ENCODE results near the gene NAIF1.
"Not testable (repeated sequence)": the region's sequence is repeated elsewhere in the genome, so short reads cannot be mapped to it uniquely, and the experiment has no call there.

NAIF1 gene

GRCh38 chr9:128062279-128062678 is 4.8 kb downstream of the NAIF1 start:
- DNase-seq (ENCODE audit: low read depth, low spot score): no peak

- DNase-seq (ENCODE audit: low read depth, low spot score): no peak
Measured at GRCh38 chr9:128061275-128061960, 5.7 kb downstream of the NAIF1 start.

- DNase-seq (ENCODE audit: low read depth, low spot score): no peak
Measured at GRCh38 chr9:128059365-128059983, 7.6 kb downstream of the NAIF1 start.

GRCh38 chr9:128057724-128058409 is 9.3 kb downstream of the NAIF1 start:
- DNase-seq (ENCODE audit: low read depth, low spot score): no peak

DNA sequence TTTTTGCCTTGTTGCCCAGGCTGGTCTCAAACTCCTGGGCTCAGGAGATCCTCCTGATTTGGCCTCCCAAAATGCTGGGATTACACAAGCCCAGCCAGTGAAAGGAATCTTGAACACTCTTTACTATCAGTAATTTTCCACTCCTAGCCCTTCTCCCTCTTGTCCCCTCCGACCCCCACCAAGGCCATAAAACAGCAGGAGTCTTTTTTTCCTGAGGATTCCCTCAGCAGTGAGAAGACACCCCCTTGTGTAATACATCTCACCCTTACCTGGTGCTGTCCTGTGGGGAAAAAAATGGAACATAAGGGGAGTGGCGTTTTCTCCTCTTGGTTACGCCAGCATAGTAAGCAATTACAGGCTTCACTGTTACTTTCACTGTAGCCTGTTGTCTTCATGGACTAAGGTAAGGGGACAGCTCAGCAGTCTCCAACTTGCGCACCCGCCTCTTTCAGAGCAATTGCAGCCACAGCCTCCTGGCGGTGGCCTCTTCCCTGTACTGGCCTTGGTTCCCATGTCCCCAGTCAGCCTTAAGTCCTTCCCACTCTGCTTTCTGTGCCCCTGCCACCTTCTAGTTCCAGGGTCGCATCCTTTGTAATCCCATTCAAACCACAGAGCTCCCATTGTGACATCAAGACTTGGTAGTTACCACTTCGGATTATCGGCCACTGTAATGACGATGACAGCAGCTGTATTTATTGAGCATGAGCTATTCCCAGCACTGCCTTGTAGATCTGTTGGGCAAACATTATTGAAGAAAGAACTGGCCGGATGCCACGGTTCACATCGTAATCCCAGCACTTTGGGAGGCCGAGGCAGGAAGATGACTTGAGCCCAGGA is 10.0 kb downstream of the NAIF1 start:
- DNase-seq (ENCODE audit: low read depth, low spot score): no peak

DNA sequence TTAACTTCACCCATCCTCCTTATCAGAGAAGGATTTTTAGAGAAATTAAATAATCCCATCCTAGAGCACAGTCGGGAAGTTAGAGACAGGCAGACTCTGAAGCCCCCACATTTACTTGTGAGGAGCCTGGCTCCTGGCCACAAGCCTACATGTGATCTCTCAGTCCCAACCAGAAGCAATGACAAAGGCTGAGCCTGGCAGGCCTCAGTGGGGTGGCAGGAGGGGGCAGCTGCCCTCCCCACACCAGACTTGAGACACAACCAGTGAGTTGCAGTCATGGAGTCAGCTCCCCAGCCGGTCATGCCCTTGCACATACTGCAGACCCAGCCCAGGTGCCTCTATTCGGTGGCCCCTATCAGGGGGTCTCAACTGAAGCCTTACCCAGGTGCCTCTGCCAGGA is 11.0 kb downstream of the NAIF1 start:
- DNase-seq (ENCODE audit: low read depth, low spot score): no peak

DNA sequence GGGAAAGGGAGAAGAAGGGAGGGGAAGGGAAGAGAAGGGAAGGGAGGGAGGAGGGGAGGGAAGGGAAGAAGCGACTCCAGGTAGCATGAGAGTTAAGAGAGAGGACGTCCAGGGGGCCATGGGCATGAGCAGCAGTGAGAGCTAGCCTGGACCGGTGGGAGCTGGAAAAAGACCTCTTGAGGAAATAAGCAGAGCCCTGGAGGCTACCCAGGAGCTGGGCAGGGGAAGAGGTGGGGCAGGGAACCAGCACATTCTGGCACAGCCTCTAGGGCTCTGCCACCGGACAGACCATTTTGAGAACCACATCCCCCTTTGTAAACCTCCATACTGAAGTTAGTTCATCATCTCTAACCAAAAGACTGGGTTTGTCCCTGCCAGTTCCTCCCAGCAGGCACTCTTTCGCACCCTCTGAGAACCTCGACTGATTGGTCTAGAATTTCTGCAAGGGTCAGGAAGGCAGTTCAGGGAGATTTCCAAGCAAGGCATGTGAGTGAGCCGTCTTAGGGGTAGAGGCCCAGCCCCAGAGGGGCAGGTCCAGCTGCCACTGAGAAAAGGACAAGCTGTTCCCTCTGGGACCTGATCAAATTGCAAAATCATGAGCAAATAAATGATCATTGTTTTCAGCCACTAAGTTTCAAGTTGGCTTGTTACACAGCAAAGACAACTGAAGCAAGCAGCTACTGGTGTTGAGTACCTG is 11.6 kb downstream of the NAIF1 start:
- DNase-seq (ENCODE audit: low read depth, low spot score): no peak

DNA sequence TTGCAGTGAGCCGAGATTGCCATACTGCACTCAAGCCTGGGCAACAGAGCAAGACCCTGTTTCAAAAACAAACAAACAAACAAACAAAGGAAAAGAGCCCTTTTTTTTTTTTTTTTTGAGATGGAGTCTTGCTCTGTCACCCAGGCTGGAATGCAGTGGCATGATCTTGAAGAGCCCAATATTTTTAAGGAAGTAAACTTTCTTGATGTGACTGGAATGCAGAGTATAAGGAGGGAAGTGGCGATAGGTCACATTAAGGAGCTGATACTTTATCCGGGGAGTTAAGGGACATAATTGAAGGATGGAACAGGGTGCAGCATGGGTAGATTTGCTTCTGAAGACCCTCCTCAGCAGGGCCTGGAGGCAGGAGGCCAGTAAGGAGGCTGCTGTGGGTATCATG is 13.0 kb downstream of the NAIF1 start:
- DNase-seq (ENCODE audit: low read depth, low spot score): no peak

- DNase-seq (ENCODE audit: low read depth, low spot score): no peak
Measured at GRCh38 chr9:128053560-128053959, 13.6 kb downstream of the NAIF1 start.

GRCh38 chr9:128051932-128052709 is 15.0 kb downstream of the NAIF1 start:
- DNase-seq (ENCODE audit: low read depth, low spot score): no peak

DNA sequence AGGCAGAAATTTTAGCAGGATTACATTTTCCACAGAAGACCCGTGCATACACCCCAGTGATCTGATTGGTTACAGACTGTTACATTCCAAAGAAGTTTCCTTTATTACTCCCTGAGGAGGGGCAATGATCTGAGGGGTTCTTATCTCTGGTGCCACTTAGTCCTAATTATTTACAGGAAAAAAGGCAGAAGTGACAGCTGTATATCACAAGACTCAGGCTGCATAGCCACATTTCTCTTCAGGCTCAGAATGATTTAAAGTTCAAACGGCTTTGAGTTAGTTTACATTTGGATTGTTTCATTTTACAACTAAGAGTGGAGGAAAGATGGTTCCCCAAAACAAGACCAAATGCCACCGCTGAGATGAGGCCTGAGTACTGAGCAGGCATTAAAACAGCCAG is 17.3 kb downstream of the NAIF1 start:
- DNase-seq (ENCODE audit: low read depth, low spot score): no peak

GRCh38 chr9:128048663-128049062 is 18.5 kb downstream of the NAIF1 start:
- DNase-seq (ENCODE audit: low read depth, low spot score): no peak

DNA sequence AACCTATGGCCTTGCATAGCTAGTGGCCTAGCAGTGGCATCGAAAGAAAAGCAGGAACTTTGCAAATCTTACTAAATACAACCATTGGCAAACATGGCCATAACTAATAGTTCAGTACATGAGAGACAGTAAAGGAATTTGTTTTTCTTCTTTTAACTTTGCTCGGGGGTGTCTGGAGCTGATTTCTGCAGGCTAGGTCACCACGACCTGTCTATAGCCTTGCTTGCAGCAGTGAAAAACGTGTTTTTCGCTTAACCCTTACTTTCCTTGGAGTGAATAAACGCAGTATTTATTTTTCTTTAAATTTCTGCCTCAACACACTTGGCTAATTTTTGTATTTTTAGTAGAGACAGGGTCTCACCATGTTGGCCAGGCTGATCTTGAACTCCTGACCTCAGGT is 19.9 kb downstream of the NAIF1 start:
- DNase-seq (ENCODE audit: low read depth, low spot score): no peak

DNA sequence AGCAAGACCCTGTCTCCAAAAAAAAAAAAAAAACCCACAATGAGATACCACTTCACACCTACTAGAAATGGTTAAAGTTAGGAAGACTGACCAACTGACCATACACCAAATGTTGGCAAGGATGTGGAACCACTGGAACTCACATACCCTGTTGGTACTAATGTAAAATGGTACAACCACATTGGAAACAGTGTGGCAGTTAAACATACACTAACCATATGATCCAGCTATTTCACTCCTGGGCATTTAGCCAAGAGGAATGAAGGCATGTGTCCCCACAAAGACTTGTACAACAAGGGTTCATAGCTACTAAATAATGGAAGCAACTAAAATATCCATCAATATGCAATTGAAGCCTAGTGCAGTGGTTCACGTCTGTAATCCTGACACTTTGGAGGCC is 21.3 kb downstream of the NAIF1 start:
- no peak for DNase-seq (ENCODE audit: low read depth, low spot score)

DNA sequence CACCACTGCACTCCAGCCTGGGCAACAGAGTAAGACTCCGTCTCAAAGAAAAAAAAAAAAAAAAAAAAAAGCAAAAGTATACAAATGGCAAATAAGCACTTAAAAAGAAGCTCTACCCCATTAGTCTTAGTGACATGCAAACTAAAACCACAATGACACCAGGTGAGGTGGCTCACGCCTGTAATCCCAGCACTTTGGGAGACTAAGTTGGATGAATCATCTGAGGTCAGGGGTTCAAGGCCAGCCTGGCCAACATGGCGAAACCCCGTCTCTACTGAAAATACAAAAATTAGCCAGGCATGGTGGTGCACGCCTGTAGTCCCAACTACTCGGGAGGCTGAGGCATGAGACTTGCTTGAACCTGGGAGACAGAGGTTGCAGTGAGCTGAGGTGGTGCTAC is 21.7 kb downstream of the NAIF1 start:
- not testable (repeated sequence) for DNase-seq (ENCODE audit: low read depth, low spot score)

DNA sequence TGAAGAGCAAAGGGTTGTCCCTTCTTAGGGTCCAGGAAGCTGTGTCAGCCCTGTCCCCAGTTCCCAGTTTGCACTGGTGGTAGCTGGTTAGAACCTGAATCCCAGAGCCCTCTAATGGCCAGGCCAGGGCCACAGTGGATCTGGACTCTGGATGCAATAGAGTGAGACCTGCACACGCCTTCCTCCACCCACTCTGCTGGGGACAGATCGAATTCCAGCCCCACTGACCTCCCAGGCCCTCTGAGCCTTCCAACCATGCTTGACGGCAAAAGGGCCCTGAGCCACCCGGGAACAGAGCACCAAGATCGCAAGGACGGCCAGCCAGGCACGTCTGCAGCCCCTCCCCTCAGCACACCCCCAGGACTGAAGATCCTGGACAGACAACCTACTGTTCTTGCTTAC is 23.7 kb downstream of the NAIF1 start:
- DNase-seq (ENCODE audit: low read depth, low spot score): no peak

DNA sequence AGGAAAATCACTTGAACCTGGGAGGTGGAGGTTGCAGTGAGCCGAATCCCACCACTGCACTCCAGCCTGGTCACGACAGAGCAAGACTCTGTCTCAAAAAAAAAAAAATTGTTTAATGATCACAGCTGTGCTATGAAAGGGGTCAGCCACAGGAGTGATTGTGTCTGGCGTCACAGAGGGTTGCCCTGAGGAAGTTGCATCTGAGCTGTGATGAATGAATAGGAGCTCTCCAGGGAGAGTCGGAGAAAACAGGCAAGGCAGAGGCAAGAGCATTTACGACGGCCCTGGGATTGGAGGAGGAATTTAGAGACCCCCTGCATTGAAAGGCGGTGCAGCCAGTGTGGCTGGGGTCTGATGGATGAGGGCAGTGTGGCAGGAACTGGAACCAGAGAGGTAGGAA is 25.1 kb downstream of the NAIF1 start:
- no peak for DNase-seq (ENCODE audit: low read depth, low spot score)

- not testable (repeated sequence) for DNase-seq (ENCODE audit: low read depth, low spot score)
Measured at GRCh38 chr9:128040783-128041182, 26.3 kb downstream of the NAIF1 start.

DNA sequence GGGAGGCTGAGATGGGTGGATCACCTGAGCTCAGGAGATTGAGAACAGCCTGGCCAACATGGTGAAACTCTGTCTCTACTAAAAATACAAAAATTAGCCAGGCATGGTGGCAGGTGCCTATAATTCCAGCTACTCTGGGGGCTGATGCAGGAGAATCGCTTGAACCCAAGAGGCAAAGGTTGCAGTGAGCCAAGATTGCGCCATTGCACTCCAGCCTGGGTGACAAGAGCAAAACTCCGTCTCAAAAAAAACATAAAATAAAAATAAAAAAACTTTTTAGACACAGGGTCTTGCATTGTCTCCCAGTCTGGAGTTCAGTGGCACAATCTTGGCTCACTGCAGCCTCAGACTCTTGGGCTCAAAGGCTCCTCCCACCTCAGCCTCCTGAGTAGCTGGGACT is 30.6 kb downstream of the NAIF1 start:
- not testable (repeated sequence) for DNase-seq (ENCODE audit: low read depth, low spot score)

DNA sequence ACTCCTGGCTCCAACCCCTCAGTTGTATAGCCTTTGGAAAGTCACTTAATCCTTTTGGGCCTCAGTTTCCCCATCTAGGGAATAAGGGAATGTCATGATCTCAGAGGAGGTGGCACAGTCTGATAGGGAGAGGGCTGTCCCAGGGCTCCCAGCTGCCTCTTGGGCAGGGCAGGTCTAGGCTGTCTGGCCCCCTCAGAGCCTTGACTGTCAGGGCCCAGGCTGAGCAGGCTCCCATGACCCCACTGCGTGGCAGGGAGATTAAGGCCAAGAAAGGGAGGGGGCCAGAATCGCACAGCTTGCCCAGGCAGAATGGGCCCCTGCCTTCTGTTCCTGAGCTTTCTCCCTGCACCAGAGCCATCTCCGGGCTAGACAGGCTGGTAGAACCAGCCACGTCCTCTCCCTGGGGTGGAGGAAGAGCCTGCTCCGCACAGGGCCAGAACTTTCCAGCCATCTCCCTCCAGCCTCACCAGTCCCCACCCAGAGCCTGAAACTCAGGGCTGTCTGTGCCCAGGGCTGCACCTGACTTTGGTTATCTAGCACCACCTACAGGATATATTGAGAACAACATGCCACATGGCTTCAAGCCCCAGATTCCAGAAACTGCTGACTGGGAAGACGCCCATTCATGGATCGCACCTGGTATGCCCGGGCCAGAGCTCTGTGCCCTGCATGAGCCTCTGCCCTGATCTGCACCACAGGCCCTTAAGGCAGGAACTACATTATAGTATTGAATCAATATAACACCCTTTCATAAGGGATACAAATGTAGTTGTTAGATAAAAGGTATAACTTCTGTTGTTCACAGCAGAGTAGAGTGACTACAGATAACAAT is 32.1 kb downstream of the NAIF1 start:
- DNase-seq (ENCODE audit: low read depth, low spot score): peak; percentile 86

All from iPS DF 19.7 (cell line).